LNCAP (cell line): Measurements from ENCODE around the gene HSCB.

ENCODE experiments used
- TF ChIP-seq, protein P1 (sequence below): fragments of 450-650 bp; IDR thresholded peaks from 2 replicates; pipeline ENCODE4 v1.5.1; 2017; ENCODE audit warnings: mild to moderate bottlenecking

The HSCB gene

DNA sequence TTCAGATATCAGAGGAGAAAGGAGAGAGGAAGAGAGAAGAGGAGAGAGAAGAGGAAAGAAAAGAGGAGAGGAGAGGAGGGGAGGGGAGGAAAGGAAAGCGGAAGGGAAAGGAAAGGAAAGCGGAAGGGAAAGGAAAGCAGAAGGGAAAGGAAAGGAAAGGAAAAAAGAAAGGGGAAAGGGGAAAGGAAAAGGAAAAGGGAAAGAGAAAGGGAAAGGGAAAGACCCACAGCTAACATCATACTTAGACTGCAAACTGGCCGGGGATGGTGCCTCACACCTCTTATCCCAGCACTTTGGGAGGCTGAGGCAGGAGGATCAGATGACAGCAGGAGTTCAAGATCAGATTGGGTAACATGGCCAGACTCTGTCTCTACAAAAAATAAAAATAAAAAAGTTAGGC, 11.7 kb upstream of the HSCB start:
- TF ChIP-seq, protein P1, sequence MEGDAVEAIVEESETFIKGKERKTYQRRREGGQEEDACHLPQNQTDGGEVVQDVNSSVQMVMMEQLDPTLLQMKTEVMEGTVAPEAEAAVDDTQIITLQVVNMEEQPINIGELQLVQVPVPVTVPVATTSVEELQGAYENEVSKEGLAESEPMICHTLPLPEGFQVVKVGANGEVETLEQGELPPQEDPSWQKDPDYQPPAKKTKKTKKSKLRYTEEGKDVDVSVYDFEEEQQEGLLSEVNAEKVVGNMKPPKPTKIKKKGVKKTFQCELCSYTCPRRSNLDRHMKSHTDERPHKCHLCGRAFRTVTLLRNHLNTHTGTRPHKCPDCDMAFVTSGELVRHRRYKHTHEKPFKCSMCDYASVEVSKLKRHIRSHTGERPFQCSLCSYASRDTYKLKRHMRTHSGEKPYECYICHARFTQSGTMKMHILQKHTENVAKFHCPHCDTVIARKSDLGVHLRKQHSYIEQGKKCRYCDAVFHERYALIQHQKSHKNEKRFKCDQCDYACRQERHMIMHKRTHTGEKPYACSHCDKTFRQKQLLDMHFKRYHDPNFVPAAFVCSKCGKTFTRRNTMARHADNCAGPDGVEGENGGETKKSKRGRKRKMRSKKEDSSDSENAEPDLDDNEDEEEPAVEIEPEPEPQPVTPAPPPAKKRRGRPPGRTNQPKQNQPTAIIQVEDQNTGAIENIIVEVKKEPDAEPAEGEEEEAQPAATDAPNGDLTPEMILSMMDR, result no peak

DNA sequence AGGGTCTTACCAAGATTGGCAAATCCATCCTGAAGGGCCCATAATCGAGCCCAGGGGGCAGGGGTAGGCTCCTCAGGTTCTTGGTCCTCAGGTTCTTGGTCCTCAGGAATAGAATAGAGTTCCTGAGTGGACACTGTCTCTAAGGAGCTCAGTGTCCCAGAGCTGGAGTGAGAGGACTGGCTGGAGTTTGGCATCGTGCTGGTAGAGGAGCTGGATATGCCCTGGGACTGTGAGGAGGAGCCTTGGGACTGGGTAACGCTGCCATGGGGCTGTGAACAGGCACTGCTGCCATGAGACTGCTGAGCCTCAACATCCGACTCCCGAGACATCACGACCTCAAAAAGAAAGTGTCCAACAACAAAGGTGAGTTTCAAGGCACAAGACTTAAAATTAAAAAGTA, 7.4 kb upstream of the HSCB start:
- TF ChIP-seq, protein P1, result no peak

DNA sequence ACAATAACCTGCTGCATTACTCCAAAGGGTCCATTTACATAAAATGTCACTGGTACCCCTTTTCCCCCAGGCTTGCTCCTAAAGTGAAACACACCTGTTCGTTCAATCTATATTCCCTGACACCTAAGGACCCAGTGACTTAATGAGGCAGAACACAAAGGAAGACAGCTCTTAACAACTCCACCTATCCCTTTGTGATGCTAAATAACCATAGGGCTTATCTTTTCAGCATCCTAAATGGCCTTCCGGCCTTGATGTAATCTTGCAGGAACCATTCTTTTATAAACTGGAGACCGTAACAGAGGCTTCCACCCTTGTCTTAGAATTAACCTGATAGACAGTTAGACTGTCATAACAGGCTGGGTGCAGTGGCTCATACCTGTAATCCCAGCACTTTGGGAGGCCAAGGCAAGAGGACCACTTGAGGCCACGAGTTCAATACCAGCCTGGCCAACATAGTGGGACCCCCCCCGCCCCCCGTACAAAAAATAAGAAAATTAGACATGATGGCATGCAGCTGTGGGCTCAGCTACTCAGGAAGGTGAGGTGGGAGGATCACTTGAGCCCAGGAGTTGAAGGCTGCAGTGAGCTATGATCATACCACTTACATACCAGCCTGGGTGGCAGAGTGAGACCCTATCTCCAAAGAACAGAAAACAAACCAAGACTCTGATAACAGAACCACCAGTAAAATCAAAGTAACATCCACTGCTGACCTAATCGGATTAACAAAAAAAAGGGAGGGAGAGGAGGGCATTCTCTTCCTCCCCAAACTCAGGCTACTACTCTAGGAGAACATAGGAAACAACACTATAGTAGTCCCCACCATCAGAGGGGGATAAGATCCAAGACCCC, 5.3 kb upstream of the HSCB start:
- TF ChIP-seq, protein P1, result no peak

DNA sequence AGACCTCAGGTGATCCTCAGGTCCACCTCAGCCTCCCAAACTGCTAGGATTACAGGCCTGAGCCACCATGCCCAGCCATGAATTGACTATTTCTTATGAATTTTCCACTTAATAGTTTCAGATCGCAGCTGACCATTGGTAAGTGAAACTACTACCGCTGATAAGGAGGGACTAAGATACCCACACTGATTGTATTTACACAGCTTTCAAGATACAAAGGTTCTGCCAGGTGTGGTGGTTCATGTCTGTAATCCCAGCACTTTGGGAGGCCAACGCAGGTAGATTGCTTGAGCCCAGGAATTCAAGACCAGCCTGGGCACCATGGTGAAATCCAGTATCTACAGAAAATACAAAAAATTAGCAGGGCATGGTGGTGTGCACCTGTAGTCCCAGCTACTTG, 4.1 kb upstream of the HSCB start:
- TF ChIP-seq, protein P1, result no peak

DNA sequence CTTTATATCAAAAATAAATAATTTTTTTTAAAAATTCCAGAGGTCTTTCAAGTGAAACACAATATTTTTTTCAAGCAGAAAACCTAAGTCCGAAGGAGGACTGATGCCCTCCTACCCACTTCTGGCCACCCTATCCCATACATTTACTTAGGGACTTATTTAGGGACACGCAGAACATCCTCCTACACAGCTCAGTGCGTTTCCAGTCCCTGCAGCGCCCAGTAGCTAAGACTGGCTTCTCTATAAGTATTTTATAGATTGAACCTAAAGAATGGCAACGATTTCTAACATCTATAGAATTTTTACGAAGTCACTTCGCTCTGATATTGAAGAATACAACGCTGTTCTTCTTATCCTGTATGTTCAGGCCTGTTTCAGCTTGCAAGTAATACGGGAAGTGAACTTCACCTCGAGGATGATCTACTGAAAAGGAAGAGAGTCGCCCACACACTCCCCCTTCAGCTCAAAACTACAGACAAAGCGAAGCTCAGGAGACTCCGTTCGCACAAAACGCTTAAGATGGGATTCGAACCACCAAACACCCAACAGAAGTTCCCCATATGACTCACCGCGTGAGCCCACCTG, 547 bp upstream of the HSCB start:
- TF ChIP-seq, protein P1, result no peak; the same call in 1 of the 2 replicates

DNA sequence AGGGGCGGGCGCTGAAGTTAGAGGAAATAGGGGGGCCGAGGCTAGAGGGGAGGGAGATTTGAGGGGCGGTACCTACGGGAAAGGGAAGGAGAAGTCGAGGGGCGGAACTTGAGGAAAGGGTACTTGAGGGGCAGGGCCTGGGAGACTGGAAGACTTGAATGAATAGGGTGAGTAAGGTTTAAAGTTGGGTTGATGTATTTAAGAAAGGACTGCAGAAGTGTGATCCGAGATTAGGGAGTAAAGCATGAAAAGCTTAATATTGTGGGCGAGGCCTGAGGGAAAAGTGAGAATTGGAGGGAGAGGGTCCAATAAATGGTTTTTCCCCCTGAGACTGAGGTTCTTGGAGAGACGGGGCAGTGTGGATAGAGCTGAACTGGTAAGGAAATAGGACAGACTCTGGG, 723 bp downstream of the HSCB start:
- TF ChIP-seq, protein P1, result no peak

DNA sequence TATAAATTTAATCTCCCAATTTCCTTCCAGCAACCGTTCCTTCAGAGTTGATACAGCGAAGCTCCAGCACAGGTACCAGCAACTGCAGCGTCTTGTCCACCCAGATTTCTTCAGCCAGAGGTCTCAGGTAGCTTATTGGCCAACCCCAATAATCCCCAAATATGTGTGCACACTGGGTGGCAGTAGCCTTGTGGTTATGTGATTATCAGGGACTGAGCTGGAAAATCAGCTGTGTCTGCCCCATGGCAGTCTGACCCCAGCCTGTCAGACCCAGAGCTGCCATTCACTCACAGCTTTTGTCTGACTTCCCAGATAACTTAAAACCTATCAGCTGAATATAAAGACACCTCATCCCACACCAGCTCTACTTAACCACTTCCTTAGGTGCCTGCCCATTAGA, 2.0 kb downstream of the HSCB start:
- TF ChIP-seq, protein P1, result no peak
